Sciatic nerve (tissue), 2 donors: ENCODE measurements around the gene OXNAD1. TPM values are rescaled to one million over a fixed set of nuclear protein-coding genes. Genes with fewer than 3 reads are reported as not detected.

Experiments used
- ATAC-seq: fragments of 200-7000 bp; cut with Tn5 transposase; one replicate; pipeline ENCODE4 v1.9.1; 2020; ENCODE audit warnings: mild to moderate bottlenecking, moderate library complexity
- DNase-seq: peaks from one replicate; pipeline ENCODE4 v3.0.0-alpha.2; 2020; ENCODE audit warnings: low spot score
- intact Hi-C: fragments of 100-400 bp; cut with DNase I; formaldehyde crosslinking; loops from one replicate; pipeline ENCODE4 v1.14.2; 2022
- total RNA-seq: library from RNA; stranded (reverse); fragmentation: NEBNext Ultra II Directional; extraction: Animal tissue kit (Norgen Biotek cat#: 25700); gene quantifications from one replicate; pipeline ENCODE4 v1.2.1, GENCODE V29; 2021
- donor health status: DM: no; HTN: no; CAD: no.
- donor health status: DM: no; HTN: no; CAD: no.

OXNAD1 gene, protein sequence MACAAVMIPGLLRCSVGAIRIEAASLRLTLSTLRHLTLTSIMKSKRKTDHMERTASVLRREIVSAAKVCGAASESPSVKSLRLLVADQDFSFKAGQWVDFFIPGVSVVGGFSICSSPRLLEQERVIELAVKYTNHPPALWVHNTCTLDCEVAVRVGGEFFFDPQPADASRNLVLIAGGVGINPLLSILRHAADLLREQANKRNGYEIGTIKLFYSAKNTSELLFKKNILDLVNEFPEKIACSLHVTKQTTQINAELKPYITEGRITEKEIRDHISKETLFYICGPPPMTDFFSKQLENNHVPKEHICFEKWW
- total RNA-seq = 12.6 TPM

DNA sequence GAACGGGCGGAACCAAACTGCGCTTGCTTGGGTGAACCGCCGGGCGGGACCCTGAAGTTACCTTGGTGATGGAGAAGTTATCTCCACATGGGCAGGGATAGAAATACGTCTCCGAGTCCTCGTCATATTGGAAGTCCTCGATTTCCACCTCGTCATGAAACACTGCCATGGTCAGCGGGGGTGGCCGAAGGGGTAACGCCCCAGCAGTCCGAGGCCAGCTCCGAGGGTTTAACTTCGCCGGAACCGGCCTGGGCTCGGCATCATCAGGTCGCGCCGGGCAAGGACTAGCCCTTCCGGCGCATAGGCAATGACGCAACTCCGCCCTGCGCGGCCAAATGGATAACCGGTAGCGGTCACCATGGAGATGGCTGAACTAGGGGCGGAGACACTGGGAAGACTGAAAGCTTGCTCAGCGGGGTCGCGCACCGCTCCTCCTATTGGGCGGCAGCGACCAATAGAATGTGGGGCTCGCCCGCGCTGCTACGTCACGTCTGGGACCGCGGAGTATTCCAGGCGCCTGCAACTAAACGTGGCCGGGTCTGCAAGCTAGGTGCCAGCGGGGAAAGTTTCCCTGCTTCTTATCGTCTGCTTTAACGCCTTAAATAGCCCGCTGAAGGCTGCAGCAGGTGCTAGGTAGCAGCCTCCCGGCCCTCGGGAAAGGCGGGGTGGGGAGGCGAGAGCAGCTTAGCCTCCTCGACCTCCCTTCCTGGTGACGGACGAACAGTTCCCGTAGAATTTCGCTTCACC lies at the start of gene OXNAD1, which contains the start of gene DPH3:
TSS of gene OXNAD1 (plus strand) at position 505 of the 747 bp plus-strand sequence. CDS start 5,741 bp downstream, outside the sequence.
TSS of gene DPH3 (minus strand) at position 236 of the 747 bp plus-strand sequence. CDS start at position 169, 67 bp downstream.
- peak; percentile 99 for ATAC-seq
- DNase-seq = peak; percentile 100
- intact Hi-C loops = no loop called here

DNA sequence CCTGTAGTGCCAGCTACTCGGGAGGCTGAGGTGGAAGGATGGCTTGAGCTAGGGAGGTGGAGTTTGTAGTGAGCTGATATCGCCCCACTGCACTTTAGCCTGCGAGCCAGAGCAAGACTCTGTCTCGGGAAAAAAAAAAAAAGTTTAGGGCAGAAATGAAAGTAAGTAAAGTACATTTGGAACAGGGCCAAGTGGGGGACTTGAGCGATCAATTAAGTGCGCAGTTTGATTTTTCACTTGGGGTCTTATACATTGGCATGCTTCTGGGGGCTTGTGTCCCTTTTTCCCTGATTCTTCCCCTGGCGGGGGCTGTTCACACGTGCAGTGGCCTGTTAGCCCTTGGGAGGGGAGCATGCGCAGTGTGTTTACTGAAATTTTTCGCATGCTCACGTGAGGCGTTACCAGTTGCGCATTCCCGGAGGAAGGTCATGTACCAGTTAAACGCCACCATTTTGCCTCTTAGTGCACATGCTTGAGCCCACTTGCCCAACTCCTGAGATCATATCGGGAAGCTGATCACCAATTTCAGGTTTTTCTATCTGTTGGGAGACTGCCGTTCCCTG lies 48.6 kb upstream of the OXNAD1 start:
- intact Hi-C loops = no loop called here
- no peak for ATAC-seq
- DNase-seq = no peak

DNA sequence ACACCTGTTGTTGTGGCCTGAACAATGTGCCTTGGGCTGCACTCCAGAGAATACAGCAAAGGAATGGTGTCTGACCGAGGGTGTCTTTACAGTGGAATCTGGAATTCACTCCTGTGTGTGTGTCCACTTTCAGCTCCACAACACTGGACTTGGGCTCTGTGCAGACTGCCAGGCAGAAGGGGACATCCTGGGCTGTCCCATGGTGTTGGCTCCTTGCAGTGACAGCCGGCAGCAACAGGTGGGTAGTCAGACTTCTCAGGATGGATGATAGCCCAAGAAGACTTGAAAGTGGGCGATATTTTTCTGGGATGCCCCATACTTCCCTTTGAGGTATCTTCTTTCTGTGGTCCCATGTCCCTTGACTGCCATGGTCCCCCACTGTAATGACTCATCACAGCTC lies 45.2 kb upstream of the OXNAD1 start:
- ATAC-seq = peak; percentile 9
- DNase-seq = no peak
- intact Hi-C loops = no loop called here

DNA sequence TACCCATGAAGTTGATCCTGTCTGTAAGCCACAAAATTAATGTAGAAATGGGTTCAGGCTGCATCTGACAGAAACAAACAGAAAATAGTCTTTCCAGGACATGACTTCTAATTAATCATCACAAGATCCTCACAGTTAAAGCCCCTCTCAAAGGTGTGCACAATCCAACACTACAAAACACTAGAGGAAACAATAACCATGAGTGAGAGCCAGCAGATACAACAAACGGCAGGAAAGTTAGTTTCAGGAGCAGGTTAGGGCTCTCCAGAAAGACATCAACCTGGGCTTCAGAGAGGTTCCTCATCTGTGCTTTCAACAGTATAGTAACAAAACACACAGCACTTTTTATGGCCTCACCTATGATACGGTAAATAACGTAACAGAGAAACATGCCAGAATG lies 43.0 kb upstream of the OXNAD1 start:
- ATAC-seq (no peak), DNase-seq (no peak)
- intact Hi-C loops = no loop called here

DNA sequence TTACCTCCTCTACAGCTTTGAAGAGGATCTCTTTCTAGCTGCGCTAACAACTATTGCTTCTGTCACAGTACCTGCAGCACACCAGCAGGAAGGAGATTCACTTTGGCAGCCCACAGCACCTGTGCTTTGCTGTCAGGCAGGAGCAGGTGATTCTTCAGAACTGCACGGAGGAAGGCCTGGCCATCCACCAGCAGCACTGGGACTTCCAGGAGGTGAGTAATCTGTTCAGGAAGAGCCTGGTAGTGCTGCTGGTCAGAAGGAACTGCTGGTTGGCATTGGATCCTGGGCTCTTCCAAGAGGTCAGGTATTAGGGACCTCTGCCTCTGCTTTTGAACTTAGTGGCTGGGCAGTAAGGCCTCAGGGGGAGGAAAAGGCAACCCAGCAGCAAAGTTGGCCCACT lies 42.5 kb upstream of the OXNAD1 start:
- ATAC-seq (no peak), DNase-seq (no peak)
- intact Hi-C loops = no loop called here

DNA sequence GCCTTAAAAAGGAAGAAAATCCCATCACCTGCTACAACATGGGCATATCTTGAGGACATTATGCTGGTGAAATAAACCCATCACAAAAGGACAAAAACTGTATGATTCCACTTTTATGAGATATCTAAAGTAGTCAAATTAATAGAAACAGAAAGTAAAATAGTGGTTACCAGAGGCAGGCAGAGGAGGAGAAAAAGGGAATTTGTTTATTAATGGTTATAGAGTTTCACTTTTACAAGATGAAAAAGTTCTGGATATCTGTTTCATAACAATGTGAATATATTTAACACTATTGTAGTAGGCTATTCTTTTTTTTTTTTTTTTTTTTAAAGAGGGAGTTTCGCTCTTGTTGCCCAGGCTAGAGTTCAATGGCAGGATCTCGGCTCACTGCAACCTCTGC lies 40.7 kb upstream of the OXNAD1 start:
- DNase-seq (no peak), ATAC-seq (no peak)
- intact Hi-C loops = no loop called here

DNA sequence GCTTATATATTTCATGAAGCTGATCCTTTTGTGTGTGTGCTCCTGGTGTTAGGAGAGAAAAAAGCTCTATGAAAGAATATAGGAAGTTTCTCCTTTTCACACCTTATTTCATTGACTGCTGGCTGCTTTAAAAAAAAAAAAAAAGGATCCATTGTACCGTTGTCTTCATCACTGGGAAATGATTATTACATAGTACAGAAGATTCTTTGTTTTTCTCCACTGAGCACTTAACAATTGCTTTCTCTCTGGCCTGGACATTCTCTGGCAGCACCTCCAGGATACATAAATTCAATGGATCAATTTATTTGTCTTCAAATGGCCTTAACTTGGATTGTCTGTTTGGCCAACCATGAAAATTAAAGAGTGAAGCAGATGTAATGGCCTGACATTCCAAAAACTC lies 37.4 kb upstream of the OXNAD1 start:
- no peak for ATAC-seq
- DNase-seq = no peak
- intact Hi-C loops = no loop called here

DNA sequence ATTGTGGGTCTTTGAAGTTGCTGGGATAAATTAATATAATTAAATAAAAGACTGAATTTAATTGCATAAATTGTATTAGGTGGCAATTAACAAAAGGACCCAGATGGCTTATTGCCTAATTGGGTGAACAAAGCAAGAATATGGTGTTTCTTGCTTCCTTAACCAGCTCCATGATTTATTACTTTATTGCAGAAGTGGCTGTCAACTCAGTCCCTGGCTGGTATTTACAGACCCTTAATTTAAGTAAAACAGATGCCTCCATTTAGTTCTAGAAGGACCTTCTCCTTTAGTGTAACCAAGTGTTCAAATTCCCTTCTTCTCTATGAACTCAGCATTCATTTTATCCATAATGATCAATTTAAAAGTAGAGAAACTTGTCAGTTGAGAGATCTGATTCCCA lies 35.3 kb upstream of the OXNAD1 start:
- no peak for ATAC-seq
- intact Hi-C loops = no loop called here

DNA sequence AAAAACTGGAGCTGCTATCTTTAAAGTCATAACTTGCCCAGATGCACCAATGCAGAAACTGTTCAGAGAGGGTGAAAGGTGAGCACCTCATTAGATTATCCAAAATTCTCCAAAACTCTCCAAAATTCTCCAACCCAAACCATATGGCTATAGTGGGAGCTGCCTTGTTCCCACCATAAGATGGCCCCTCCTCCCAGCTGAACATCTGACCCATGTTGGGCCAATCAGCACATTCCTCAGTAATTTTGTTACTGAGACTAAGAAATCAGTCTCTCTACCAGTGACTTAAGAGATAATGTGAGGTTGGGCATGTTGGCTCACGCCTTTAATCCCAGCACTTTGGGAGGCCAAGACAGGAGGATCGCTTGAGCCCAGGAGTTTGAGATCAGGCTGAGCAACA lies 33.0 kb upstream of the OXNAD1 start:
- no peak for DNase-seq
- intact Hi-C loops = no loop called here
- no peak for ATAC-seq

More for the DNA sequence above, 35.3 kb upstream of the OXNAD1 start:
- no peak for DNase-seq

DNA sequence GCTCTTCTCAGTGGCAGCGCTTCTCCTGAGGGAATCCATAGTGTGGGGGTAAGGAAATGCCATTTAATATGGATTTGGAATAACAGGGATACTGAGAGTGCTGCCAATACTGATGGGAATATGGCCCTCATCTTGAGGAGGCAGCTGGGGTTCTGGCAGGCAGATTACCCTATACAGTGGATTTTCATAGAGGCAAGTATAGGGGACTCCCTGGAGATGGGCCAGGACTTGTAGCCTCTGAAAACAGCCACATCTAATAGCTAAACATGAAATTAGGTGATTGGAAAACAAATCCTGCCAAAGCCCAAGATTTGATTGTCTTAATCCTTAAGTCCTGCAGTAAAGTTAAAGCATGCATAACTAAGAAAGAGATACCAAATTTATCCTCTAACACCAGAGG lies 31.2 kb upstream of the OXNAD1 start:
- intact Hi-C loops = no loop called here
- ATAC-seq = no peak
- DNase-seq = no peak

DNA sequence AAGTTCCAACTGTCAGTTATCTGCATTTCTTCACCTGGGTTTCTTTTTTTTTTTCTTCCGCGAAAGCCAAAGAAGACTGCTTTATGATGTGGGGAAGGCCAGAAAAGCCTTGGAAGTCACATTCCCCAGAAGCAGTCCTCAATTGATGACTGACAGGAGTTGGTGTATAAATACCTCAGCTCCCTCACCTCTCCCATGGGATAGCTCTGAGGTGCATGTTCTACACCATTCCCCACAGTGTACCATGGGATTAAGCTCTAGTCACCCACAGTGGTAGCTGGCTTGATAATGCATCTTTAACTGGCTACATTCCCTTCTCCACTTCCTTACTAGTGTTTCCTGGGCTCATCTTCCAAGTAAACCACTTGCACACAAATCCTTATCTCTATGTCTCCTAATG lies 30.7 kb upstream of the OXNAD1 start:
- DNase-seq = no peak
- intact Hi-C loops = no loop called here

DNA sequence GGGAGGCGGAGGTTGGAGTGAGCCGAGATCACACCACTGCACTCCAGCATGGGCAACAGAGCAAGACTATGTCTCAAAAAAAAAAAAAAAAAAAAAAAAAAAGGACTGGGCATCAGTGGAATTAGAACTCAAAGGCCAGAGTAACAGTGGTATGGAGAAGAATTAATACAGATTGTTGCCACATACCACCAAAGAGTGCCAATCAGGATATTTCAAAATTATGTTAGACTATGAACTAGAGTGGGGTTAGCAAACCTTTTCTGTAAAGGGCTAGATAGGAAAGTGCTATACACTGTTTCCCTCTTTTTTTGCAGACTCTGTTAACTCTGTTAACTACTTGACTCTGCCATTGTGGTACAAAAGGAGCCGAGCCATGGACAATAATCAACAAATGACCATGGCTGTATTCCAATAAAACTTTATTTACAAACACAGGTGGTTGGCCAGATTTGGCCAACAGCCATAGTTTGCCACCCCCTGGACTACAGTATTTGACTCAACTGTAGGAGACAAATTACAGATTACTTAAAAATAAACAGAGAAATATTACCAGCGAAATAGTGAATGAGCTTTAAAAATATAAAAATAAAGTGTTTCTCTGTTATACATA lies 28.9 kb upstream of the OXNAD1 start:
- no peak for DNase-seq
- ATAC-seq = no peak
- intact Hi-C loops = no loop called here

More for the DNA sequence above, 30.7 kb upstream of the OXNAD1 start:
- no peak for ATAC-seq

DNA sequence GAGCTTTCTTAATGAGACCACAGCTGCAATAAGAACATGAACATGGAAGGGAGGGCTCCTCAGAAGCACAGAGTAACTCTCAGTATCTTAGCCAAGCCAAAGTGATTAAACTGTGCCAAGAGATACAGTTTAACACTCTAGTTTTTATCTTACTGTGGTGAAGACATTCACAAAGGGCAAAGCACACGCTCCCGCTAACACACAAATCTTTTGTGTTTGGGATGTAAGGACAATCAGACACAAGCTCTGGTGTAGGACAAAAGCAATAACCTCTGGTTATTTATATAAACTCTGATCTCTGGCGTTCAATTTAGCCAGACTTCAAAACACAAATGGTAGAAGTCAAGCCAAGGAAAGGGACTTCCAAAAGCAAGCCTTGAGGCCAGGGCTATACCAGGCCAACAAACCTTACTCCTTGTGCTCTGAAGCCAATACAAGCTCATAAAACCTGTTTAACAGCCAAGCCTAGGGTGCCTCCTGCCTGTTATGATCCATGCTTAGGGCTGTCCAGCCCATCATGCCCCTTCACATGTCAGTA lies 28.1 kb upstream of the OXNAD1 start:
- DNase-seq (no peak), ATAC-seq (peak; percentile 90)
- intact Hi-C loops = no loop called here

DNA sequence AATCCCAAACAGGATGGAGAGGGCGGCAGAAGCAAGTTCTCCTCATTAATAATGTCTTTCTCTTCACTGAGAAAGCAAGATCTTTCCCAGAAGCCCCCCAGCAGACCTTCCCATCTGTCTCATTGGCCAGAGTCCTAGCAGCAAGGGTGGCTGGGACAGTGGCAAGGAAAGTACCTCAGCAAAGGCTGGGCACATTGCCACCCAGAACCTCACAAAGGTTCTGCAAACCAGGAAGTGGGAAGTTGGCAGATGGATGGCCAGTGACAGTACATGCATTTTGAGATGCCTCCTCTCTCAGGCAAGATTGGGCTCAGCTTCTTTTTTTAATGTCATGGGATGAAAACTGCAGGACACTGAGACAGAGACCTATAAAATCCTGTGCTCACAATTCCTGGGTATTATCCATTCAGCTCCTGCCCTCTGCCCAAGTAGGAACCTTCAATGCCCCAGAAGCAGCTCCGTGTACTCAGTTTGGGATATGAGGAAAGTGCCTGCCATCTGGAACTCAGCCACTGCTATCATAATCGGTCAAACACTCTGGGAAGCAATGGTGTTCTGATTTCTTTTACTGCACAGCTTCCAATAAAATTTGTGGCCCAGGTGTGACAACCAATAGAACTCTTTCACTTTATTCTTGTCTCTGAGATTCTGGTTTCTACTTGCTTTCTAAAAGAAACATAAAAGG lies 25.8 kb upstream of the OXNAD1 start:
- ATAC-seq (no peak), DNase-seq (no peak)
- intact Hi-C loops = no loop called here

DNA sequence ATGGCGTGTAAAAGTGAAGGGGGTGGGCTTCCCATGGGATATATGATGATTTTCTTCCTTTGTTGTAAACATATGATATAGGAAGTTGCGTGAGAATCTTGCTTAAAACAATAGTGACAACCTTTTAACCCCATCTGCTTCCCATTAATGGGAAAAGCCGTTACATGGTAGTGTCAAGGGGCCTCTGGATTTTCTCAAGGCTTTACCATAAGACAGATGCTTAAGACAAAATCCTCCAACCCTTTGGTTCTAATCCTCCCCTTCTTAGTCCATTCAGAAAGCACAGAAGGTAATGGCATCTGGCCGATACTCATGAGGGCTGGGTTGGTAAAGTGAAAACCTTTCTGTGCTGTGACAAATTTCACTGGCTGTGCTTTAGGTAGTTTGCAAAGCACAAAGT lies 25.2 kb upstream of the OXNAD1 start:
- DNase-seq = no peak
- ATAC-seq = no peak
- intact Hi-C loops = loop anchor here (10.0 kb wide), 1 partner anchor 615 kb away; no protein-coding TSS in a partner anchor

DNA sequence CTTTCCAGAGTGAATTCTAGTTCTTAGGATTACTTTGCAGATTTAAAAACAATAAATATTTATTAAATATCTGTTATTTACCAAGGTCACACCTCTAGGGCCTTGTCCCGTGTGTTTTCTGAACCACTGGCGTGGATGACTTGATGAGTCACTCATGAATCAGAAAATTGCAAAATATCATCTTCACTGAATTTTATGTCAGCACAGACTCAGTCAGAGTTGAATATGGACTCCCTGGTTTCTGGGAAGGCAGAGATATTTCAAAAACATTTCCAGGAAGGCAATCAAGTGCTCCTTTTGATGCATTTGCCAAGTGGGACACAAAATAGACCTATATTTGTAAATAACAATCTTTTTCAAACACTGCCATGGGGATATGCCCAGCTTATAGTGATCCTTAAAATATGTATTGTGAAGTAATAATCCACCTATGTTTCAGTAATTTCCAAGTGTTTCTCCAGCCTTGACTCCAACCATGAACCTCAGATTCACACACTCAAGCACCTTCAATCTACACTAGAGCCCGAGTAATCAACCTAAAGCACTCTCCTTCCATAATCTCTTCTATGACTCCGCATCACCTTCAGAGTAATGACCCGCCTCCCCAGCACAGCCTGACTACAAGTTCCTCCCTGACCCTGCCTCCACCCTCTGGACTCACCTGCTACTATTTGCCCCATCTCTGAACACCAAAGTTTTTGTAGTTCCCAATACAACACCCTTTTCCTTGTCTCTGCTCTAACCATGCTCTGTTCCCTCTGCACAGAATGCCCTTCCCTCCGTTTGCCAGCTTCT lies 24.6 kb upstream of the OXNAD1 start:
- intact Hi-C loops = loop anchor here (10.0 kb wide), 1 partner anchor 616 kb away; no protein-coding TSS in a partner anchor
- DNase-seq (no peak), ATAC-seq (peak; percentile 69)

DNA sequence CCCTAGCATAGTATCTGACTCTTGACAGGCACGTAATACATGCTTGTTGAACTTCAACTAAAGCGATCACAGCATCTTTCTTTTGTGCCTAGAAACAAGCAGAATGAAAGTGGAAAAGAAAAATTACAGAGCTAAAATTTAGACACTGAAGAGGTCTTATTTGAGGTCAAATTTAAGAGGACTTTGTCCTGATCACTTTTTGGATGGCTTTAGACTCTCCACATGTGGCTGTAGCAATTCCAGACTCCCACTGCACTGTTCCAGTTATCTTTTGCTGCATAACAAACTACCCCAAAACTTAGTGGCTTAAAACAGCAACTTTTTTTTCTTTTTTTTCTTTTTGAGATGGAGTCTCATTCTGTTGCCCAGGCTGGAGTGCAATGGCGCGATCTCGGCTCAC lies 23.8 kb upstream of the OXNAD1 start:
- intact Hi-C loops = loop anchor here (10.0 kb wide), 1 partner anchor 616 kb away; no protein-coding TSS in a partner anchor
- DNase-seq = no peak
- no peak for ATAC-seq

DNA sequence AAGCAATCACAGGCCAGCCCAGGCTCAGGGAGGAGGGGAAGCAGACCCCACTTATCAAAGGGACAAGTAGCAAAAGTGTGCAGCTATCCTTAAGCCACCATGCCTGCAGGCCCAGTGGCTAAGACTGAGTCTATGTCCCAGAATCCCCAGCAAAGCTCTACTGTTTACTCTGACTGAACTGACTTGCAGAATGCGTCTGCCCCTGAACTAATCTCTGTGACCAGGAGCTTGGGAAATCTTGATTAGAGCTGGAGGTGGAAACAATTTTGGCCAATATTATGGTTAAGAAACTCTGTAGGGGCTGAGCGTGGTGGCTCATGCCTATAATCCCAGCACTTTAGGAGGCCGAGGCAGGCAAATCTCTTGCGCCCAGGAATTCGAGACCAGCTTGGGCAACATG lies 22.8 kb upstream of the OXNAD1 start:
- intact Hi-C loops = loop anchor here (10.0 kb wide), 1 partner anchor 617 kb away; no protein-coding TSS in a partner anchor
- ATAC-seq (no peak), DNase-seq (no peak)
